SH-SY5Y (cell line): Measurements from ENCODE around the gene SMARCB1.

ENCODE experiments used
- GATA2 ChIP-seq: IDR thresholded peaks from 2 replicates; pipeline ENCODE4 v1.6.1; 2011; ENCODE audit warnings: mild to moderate bottlenecking, low read depth, low read length
- GATA3 ChIP-seq: IDR thresholded peaks from 2 replicates; pipeline ENCODE4 v1.6.1; 2011; ENCODE audit warnings: low read depth, mild to moderate bottlenecking, low read length, moderate library complexity

DNA sequence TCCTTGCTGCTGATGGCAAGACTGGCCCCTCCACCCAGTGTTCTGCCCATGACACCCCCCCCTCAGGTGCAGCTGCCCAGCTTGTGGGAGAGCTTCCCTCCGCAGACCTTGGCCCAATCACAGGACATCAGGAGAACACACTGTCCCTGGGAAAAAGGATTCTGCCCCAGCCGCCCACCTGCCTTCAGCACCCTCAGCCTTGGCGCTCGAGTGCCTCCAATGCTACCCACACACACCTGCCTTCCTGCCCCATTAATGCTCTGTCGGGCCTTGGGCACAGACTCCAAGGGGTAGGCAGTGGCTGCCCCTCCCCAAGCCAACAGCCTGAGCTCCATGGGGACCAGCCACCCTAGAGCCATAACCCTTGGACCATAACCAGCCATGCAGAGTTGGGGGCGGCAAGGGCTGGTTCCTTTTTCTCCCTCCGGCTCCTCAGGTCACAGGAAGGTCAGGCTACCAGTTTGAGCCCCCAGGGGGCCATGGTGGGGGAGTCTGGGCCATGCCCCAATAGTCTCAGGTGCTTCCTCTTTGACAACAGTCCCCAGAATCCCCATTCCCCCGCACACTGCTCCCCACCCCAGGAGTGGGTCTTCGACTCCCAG is 34.6 kb upstream of the SMARCB1 start:
- TF ChIP-seq GATA2 (no peak), GATA3 (no peak)
